ENCODE data around the gene ATN1.

ATN1 gene

DNA sequence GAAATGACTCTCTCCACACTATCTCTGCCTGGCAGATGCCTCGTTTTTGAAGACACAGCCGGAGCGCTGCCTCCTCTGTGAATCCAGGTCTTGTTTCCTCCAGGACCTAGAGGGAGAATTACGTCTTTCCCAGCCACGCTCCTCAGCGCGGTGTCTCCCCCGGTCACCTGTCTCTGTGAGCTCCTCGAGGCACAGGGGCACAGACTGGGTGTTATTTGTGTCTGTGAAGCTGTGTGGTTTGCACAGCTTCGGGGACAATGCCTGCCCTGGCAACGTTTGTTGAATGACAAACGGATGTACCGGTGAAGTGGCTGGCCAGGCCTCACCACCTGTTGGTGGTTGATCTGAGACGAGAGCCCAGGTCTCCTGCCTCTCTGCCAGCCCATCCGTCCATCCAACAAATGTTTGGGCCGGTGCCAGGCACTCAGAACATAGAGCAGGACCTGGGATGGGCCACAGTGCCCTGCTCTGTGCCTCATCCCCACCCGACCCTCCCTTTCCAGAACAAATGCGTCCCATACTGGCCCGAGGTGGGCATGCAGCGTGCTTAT, 29.5 kb downstream of the ATN1 start:
- in situ Hi-C loops (cut with HindIII; ENCODE audit: low sequenced_read_pairs): no loop called here

DNA sequence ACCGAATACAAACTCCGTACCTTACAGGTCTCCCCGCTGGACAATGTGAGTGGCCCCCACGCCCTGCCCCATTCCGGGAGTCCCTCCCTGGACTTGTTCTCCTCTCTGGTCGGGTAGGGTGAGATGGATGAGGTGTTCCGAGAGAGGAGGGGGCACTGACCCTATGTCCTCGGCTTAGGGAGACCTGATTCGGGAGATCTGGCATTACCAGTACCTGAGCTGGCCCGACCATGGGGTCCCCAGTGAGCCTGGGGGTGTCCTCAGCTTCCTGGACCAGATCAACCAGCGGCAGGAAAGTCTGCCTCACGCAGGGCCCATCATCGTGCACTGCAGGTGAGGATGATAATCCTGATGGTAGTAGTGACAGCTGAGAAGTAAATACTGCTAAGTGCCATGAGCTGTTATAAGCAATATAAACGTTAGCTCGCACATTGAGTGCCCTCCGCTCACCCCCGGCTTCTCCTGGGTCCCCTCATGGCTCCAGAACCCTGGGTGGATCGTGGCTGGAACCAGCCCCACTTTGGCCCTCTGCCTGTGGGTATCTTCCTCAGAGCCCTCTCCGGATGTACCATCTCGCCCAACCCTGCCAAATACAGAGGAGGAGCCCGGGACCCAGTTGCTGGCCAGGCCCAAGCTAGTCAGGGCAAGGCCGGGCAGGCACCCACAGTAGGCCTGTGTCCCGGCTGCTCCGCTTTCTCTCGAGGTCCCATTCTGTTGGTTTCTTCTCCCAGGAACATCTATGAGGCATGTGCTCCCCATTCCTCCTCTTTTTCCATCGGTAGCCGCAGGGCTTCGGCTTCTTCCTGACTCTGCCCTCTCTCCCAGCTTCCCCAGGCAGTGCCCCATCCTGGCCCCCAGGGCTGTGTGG, 30.2 kb downstream of the ATN1 start:
- in situ Hi-C loops (cut with HindIII; ENCODE audit: low sequenced_read_pairs): no loop called here

DNA sequence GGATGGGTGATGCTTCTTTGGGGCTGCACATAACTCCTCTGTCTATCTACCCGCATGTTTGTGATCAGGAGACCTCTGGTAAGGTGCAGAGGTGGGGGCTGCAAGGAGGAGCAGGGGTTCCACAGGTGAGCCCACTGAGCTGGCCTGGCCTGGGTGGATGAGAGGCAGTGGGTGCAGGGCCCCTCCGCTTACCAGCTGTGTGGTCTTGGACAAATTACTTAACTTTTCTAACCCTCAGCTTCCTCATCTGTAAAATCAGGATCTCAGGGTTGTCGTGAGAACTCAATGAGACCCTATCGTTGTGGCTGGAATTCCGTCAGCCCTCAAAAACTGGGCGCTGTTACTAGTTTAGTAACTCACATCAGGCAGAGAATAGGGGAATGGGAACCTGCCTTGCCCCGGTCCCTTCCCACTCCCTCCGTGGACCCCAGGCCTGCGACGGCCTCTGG, 30.9 kb downstream of the ATN1 start:
- in situ Hi-C loops (cut with HindIII; ENCODE audit: low sequenced_read_pairs): no loop called here

DNA sequence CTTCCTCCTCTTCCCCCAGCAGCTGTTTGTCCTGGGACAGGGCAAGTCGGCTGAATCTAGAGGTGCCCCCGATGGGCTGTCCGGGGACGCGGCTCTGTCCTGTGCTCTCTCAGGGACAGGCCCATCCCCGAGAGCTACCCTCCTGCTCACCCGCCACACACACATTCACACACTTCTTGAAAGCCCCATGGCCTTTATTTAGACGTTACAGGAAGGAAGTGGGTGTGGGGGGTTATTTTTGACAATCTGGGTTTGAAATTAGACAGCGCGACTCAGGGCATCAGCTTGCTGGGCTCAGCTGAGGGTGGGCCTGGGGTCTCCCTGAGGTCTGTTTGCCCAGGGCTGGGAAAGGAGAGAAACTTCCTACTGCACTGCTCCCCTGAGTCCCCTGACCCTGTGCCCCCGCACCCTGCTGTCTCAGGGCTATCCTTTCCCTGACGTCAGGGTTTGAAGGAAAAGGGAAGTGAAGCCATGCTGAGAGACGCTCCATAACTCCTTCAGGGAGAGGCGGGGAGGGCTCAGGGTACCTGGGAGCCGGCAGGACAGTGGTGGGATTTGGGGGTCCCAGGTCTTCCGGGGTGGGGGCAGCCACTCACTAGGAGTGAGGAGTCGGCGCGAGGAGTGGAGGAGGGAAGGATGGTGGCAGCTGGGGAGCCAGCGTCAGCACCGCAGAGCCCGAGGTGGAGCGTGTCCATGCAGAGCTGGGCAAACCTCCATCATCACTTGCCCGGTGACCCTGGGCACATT, 31.5 kb downstream of the ATN1 start:
- in situ Hi-C loops (cut with HindIII; ENCODE audit: low sequenced_read_pairs): no loop called here

DNA sequence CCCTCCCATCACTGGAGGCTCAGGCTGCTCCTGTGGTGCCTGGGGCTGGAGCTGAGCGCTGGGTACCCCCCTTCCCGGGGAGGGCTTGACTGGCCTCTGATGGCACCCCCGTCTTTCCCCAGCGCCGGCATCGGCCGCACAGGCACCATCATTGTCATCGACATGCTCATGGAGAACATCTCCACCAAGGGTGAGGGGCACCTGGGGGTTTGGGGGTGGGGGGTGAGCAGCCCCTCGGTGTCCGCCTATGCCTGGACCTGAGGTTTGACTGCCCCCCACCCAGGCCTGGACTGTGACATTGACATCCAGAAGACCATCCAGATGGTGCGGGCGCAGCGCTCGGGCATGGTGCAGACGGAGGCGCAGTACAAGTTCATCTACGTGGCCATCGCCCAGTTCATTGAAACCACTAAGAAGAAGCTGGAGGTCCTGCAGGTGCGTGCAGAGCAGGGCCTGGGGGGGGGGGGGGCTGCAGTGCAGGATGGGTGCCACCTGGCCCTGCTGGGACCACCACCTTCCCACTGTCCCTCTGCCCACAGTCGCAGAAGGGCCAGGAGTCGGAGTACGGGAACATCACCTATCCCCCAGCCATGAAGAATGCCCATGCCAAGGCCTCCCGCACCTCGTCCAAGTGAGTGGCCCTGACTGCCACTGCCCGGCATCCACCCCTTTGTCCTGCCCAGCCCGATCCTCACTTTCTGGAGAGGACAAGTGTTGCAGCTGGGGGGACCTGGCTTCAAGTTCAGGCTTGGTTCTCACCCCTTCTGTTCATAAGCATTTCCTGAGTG, 32.2 kb downstream of the ATN1 start:
- in situ Hi-C loops (cut with HindIII; ENCODE audit: low sequenced_read_pairs): no loop called here

DNA sequence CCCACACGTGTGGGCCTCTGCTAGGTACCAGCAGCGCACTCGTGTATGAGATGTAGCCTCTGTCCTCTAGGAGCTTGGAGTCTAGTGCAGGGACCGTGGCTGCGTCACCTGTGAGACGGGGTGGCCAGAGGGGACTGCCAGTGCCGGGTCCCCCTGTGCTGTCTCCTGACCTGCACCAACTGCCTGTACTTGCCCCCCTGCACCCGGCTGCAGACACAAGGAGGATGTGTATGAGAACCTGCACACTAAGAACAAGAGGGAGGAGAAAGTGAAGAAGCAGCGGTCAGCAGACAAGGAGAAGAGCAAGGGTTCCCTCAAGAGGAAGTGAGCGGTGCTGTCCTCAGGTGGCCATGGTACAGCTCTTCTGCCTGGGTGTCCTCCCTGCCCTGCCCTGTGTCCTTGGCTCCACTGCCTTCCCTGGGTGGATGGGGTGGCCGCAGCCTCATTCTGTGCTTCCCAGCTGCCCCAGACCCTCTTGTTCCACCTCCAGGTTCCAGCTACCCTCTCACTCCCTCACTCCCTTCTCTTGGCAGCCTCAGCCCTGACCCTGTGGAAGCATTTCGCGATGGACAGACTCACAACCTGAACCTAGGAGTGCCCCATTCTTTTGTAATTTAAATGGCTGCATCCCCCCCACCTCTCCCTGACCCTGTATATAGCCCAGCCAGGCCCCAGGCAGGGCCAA, 33.0 kb downstream of the ATN1 start:
- in situ Hi-C loops (cut with HindIII; ENCODE audit: low sequenced_read_pairs): no loop called here

DNA sequence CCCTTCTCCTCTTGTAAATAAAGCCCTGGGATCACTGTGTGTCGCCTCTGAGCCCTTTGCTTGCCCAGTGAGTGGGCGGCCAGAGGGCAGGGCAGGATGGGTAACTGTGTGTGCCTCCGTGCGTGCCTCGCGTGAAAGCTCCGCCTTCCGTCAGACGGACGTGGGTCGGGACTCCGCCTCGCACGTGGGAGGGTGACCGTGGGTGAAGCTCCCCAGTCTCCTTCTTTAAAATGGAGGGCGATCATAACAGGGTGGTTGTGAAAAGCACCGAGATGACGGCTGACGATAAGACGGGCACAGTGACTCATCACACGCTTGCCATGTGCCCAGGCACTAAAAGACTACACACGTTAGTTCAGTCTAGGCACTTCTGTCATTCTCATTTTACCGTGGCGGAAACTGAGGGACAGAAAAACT, 33.5 kb downstream of the ATN1 start:
- in situ Hi-C loops (cut with HindIII; ENCODE audit: low sequenced_read_pairs): no loop called here

DNA sequence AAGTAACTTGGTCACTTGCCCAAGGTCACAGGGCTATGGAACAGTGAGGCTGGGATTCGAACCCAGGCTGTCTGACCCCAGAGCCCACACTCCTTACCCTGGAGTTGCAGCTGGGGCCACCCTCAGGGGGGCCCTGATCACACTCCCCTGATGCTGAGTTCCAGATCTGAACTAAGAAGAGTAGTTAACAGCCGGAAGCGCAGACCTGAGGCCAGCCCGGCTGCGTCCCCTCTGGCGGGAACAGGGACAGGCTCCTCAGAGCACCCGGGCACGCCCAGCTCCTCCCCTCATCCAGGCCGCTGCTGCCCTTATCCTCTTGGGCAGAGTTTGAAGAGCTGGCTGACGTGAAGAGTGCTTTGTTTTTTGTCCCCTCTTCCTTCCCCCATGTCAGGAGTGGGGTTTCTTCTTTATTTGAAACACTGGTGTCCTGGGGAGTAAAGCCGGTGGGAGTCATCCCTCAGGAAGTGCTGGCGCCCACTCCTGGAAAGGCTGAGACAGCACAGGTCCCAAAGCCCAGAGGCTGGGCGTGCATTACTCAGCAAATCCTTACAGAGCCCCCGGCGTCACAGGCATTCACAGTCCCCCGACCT, 34.0 kb downstream of the ATN1 start:
- in situ Hi-C loops (cut with HindIII; ENCODE audit: low sequenced_read_pairs): no loop called here

DNA sequence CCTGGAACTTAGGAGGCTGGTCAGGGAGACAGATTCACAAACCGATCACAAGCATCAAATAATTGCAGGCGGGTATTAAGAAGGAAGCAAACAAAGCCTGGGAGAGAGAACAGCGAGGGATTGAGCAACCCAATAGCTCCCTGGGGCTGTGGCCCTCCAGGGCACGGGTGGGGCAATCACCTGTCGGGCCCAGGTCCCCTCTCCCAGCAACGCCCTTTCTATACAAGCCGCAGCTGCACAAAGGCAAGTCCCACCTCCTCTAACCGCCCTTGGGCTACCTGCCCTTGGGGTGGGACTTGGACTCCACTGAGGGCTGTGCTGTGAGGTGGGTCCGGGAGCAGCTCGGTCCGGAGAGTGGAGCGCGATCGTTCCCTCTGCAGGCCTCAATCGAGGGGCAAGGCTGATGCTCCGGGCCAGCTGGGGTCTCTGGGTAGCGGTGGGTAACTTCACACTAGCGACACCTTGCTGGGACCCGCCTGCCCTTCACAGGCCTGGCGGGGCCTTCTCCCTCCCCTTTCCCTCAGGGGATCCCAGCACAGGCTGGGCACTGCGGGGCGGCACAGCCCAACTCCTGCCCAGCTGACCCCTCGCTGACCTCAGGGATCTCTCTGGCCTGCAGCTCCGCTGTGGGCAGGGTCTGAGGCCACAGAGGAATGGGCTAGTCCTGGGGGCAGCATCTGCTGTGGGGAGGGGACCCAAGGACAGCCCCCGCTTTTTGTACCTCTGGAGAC, 34.7 kb downstream of the ATN1 start:
- in situ Hi-C loops (cut with HindIII; ENCODE audit: low sequenced_read_pairs): no loop called here

DNA sequence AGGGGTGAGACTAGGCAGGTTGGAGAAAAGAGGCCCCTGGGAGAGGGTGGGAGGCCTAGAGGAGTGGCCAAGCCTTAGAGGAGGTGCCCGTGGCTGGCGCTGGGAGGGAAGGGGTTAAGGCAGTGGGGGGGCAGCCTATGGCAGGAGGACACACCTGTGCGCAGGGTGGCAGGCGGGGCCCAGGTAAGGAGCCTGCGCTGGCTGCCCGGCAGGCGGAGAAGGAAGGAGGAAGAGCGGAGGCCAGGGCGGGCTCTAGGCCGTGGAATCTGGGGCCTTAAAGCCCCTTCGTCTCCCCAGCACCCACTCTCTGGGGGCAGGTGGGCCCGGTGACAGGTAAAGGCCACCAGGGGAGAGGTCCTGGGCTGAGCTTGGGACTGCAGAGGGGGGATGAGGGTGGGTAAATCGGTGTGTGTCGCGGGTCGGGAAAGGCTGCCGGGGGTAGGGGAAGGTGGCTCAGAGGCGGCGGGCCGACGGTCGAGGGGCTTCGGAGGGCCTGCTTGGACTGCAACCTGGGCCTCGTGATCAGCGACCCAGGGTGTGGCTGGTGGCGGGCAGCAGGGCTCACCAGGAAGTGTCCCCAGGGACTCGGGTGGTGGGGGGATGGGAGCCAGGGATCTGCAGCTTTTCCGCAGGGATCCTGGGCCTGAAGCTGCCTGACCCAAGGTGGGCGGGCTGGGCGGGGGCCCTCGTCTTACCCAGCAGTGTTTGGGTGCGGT, 35.4 kb downstream of the ATN1 start:
- in situ Hi-C loops (cut with HindIII; ENCODE audit: low sequenced_read_pairs): no loop called here

DNA sequence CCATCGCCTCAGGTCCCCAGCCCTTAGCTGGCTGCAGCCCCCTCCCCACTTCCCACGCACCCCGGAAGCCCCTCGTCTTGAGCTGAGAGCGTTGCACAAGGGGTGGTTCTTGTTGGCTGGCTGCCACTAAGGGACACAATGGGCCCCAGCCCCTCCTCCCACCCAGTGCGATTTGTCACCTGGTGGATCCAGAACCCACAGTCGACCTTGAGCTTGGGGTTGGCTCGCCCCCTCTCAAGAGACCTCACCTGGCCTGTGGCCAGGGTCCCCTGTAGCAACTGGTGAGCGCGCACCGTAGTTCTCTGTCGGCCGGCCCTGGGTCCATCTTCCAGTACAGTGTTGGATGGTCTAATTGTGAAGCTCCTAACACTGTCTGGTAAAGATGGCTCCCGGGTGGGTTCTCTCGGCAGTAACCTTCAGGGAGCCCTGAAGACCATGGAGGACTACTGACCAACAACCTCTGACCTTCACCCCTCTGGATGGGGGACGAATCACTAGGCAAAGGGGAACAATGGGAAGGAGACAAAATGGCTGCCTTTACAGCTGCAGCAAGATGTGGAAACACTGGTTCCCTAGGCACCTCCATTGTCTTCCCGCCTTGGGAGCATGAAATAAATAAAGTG, 36.1 kb downstream of the ATN1 start:
- in situ Hi-C loops (cut with HindIII; ENCODE audit: low sequenced_read_pairs): no loop called here

DNA sequence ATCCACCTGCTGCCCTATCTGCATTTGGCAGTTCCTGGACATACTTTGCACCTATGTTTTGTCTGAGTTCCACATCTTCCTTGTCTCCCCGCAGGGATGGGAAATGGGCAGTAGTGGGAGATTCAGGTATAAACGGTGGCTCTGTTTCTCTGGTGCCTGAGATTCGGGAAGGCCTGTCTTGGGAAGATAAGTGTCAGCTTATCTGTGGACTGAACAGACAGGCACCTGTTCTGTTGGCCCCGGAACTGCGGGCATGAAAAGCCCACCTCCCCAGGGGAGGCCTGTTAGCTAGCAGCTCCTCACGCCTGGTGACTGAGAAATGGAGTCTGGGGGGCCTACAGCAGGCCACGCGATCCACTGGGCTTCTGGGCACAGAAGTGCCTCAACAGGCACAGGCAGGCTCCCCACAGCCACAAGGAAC, 36.9 kb downstream of the ATN1 start:
- in situ Hi-C loops (cut with HindIII; ENCODE audit: low sequenced_read_pairs): loop anchor here (5.0 kb wide), 1 partner anchor 43 kb away; no protein-coding TSS in a partner anchor

DNA sequence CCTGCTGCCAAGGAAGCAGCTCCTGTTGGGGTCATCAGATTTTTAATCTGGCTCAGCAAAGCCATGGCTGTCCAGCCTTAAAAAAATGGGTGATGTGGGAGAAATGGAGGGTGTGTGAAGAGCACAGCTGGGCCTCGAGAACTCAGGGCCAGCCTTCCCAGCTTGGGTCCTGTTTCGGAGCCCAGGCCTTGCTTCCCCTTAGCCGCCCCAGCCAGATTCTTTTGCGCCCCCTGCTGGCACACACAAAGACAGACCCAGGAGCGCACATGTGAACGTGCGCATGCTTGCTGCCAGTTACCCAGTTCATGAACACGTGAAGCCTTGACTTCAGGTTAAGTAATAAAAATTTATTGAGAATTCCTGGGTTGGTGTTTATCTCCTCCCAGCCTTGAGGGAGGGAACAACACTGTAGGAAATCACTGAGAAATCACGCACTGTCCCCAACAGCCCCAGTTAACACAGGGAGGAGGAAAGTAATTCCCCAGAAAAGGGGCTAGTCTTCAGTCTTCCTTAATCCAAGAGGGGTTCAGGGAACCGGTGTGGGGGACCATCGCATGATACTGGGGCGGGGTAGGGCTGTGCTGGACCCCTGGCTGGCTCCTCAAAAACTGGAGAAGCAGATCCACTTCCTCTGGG, 37.4 kb downstream of the ATN1 start:
- in situ Hi-C loops (cut with HindIII; ENCODE audit: low sequenced_read_pairs): loop anchor here (5.0 kb wide), 1 partner anchor 42 kb away; no protein-coding TSS in a partner anchor

DNA sequence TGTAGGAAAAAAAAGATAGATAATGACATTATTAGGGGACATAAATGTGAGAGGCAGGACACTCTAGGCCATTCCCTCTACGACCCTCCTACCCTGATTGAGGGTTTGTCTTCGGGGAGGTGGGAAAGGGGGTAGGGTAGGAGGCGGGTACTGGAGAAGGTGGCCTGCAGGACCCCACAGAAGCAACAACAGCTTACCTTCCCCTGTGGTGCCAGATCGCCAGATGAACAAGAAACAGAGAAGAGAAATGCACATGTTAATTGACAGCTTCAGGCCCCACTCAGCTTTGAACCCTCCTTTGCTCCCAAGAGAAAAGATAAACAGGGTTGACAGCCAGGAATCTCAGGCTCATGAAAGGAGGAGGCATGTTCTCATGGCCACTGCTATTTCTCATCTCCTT, 38.0 kb downstream of the ATN1 start:
- in situ Hi-C loops (cut with HindIII; ENCODE audit: low sequenced_read_pairs): loop anchor here (5.0 kb wide), 1 partner anchor 42 kb away; no protein-coding TSS in a partner anchor

DNA sequence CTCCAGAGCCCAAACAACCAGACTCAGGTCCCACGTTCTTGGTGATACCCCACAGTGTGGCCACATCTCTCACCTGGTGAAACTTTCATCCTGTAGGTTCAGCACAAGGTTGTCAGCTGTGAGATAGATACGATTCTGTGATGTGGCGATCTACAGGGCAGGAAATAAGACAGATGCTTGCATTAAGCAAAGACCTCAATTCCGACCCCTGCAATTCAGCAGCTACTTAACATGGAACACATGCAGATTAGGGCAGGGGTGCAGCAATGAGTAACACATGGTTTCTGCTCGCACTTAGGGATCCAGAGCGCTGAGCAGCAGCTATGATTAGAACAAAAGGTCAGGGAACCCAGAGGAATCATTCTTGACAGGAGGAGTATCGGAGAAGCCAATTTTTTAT, 38.6 kb downstream of the ATN1 start:
- in situ Hi-C loops (cut with HindIII; ENCODE audit: low sequenced_read_pairs): loop anchor here (5.0 kb wide), 1 partner anchor 41 kb away; no protein-coding TSS in a partner anchor

DNA sequence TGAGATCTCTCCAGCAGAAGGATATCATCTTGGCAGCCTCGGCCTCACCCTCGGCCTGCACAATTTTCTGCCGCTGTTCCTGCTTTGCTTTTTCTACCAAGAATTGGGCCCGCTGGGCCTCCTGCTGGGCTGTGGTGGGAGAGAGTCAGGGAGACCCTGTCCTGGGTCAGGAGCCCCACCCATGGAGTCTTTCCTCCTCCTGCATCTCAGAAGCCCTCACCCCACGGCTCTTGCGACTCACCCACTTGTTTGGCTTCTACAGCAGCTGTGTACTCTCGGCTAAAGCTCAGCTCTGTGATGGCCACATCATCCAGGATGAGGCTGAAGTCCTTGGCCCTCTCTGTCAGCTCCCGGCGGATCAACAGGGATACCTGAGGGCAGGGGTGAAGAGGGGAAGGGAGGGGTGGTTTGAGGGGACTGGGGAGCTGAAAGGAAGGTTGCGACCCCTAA, 39.9 kb downstream of the ATN1 start:
- in situ Hi-C loops (cut with HindIII; ENCODE audit: low sequenced_read_pairs): loop anchor here (5.0 kb wide), 1 partner anchor 40 kb away; no protein-coding TSS in a partner anchor

DNA sequence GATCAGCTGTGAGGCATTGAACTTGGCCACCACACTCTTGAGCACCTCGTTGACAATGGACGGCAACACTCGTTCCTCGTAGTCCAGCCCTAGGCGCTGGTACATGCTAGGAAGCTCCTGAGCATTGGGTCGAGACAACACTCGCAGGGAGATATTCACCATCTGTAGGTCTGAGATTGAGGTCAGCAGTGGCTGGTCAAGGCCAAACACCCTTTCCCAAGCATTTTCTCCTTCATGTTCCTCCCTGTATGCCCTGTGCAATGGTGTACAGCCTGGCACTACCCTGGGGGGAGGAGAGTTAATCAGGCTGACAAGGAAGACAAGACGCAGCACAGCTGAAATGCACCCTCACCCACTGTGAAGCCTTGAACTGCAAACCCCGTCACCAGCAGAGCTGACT, 40.7 kb downstream of the ATN1 start:
- in situ Hi-C loops (cut with HindIII; ENCODE audit: low sequenced_read_pairs): loop anchor here (5.0 kb wide), 1 partner anchor 39 kb away; no protein-coding TSS in a partner anchor
